Daoy (cell line): Measurements from ENCODE around the gene GRID1. TPM values are rescaled to one million over a fixed set of nuclear protein-coding genes. Genes with fewer than 3 reads are reported as not detected.
A peak's percentile ranks its signal among the peaks of the same experiment; 100 is the strongest.

ENCODE experiments used
- DNase-seq: peaks from one replicate; pipeline ENCODE4 v3.0.0-alpha.2; 2015; ENCODE audit warnings: low read depth
- total RNA-seq: library from RNA; depleted of rRNA; stranded (reverse); fragments of >200 nt; shearing (Covaris generic); gene quantifications from 2 replicates; pipeline ENCODE4 v1.2.3, GENCODE V29; 2014

GRID1 gene
- total RNA-seq, 1 experiment from 2014 or later = not detected

DNA sequence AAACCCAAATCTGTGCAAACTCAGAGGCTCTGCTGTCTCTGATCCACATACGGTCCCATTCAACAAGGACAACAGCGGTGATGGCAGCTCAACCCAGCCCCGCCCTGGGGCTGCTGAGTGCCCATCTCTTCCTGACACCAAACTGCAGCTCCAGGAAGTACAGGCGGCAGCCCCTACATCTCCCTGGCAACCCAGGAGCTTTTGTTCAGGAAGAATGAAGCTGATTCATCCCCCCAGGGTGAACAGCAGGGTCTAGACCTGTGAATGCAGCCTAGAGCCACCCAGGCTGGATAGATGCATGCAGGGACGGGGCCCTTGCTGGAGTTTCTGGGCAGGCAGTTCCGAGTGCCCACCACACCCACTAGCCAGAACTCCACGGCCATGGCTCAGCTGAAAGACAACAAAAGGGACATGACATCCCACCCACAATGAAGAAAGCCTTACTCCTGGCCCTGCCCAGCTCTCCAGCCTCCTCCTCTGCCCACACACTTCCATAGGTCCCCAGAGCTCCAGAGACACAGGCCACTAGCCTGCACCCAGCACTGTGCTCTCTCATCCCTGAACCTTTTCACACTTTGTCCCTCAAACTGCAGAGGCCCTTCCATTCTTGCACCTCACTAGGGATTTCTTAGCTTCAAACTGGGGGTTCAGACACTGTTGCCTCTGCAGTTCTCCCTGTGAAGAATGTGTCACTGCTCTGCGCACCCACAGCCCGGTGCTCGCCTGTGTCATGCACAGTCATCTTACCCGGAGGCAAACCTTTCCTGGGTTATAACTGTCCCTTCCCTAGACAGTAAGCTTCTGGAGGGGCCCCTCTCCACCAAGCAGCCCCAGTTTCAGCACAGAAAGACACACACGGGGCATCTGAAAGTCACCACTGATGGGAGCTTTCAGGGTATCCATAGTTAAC lies 99.1 kb downstream of the GRID1 start:
- no peak for DNase-seq

GRCh38 chr10:86266446-86267242 lies 100.0 kb downstream of the GRID1 start:
- no peak for DNase-seq

GRCh38 chr10:86265895-86266259 lies 100.7 kb downstream of the GRID1 start:
- DNase-seq = no peak

DNA sequence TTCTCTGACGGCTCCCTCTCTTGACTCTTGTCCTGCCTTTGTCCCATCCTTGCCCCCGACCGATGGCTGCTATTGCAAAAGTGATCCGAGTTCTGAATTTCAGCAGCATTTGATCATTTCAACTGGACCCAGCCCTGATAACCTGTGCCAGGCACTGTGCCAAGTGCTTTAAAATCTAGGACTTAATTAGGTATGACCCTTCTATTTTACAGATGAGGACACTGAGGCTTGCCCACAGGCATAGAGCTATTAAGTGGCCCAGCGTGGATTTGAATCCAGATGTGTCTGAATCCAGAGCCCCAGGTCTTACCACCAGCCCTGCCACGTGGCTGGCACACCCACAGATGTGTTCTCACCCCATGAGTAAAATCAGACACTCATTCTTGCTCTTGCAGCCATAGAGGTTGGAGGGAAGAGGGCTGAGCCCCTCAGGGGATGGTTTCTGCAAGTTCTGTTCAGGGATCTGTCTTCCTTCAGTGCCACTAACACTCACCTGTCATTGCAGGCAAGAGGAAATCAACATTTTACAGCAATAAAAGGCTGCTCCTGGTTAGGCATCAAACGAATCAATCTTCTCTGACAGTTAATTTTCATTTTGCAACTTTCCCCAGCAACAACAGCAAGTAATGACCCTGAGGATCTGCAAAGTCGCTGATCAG lies 101.2 kb downstream of the GRID1 start:
- no peak for DNase-seq

- DNase-seq = no peak
Measured at GRCh38 chr10:86264481-86265231, 101.9 kb downstream of the GRID1 start.

DNA sequence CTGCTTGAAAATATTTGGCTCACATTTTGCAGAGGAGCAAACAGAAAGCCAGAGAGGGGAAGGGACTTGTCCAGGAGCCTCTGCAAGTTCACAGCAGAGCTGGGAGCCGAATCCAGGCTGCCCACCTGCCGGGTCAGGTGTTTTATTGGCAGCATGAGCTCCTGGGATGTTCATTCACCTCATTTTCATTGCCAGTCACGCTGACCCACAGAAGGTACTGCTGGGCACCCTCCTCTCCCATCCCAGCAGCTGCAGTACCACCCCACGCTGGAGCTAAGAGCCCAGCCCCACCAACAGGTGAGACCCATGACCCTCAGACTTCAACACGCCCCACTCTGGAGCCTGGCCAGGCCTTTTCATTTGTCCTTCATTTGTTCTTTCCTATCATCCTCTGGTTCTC lies 102.7 kb downstream of the GRID1 start:
- DNase-seq = no peak

DNA sequence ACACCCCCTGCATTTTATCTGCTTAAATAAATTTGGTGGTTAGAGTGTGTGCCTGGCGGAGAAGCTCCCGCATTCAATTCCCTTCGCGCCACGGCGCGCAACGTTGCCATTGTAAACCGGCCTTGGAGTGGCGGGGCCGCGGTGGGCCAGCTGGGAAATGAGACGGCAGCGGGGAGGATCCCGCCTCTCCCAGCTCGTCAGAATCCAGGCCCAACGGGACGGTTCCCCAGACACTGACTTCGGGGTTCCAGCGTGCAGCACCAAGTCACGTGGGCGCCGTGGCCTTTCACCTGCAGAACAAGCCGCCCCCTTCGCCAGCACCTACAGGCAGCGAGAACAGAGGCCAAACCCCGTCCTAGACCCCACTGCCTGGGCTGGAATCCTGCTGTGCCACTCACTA lies 103.4 kb downstream of the GRID1 start:
- DNase-seq = no peak

GRCh38 chr10:86262688-86263181 lies 103.9 kb downstream of the GRID1 start:
- peak; percentile 5 for DNase-seq

DNA sequence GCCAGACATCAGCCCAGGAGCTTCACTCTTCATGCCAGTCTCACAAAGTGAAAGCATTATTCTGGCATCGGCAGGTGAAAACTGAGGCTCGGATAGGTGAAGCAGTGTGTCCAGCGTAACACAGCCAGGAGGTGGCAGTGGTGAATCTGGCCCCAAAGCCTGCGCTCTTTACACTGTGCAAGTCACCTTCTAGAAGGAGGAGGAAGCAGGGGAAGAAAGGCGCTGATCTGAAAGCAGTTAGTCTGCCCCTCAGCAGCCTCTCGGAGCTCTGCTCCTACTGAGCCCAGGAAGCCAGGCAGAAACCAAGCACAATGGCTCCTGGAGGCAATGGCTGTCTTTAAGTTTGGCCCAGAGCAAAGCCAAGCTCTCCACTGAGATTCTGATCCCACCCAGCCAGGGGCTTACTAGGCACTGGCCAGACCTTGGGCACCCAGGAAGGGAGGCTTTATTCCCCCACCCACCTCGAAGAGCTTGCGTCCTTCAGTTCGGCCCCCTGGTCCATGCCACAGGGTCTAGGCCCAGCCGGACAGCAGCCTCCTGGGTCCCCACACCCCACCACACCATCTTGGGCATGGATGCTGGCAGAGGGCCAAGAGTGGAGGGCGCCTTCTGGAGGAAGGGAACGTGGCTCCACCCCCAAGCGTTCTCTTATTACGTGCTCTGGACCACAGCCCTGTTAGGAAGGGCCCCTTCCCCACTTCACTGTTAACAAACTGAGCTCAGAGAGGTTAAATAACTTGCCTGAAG lies 104.5 kb downstream of the GRID1 start:
- peak; percentile 33 for DNase-seq

GRCh38 chr10:86261470-86261869 lies 105.1 kb downstream of the GRID1 start:
- DNase-seq = no peak

DNA sequence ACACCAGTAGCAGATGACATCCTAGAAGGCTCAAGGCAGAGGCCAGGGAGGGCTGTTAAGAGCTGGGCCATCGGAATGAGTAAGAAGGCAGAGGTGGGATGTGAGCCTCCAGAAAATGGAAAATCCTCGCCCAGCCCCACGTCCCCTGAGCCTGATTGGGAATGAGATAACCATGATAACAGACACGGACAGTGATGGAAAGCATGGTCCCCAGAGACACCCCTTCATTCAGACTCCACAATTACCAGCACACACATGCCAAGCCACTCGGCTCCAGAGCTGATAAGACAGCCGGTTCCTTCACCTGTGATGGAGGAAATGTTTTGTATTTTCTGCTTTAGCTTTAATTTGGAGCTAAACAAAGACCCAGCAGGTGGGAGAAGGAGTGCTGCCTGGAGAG lies 106.0 kb downstream of the GRID1 start:
- DNase-seq = no peak

GRCh38 chr10:86259901-86260562 lies 106.6 kb downstream of the GRID1 start:
- no peak for DNase-seq

- DNase-seq = no peak
Measured at GRCh38 chr10:86258941-86259340, 107.7 kb downstream of the GRID1 start.

DNA sequence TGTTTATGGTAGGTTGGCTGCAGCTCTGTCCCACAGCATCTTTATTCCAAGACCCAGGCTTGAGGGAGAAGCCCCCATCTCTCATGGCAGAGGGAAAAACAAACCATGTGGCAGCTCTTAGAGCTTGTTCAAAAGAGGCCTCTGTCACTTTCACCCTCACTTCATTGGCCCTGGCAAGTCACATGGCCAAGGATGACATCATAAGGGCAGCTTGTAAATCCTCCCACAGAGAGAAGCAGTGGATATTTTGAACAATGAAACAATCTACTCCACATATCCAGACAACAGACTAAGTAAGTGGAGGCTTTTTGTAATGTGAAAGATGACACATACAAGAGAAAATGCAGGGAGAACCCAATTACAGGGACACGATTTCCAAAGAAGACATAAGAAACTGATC lies 108.1 kb downstream of the GRID1 start:
- DNase-seq = no peak

DNA sequence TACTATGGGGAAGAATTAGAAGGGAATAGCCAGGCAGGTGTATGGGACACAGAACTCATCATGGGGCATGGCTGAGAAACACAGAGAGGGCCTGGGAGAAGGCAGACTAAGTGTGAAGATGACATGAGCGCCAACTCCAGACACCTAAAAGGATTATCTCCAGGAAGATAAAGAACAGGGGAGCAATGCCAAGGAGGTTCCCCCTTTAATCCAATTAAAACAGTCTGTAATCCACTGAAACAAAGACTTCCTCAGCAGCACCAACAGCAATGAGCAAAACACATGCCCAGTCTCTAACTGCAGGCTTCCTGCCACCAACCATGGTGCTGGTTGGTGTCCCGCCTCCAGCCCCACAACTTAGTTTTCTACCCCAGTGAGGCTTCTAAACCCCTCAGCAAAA lies 108.9 kb downstream of the GRID1 start:
- DNase-seq = no peak

GRCh38 chr10:86256690-86257315 lies 109.8 kb downstream of the GRID1 start:
- DNase-seq = no peak

- DNase-seq = no peak
Measured at GRCh38 chr10:86255405-86256251, 111.0 kb downstream of the GRID1 start.

GRCh38 chr10:86254526-86255174 lies 111.9 kb downstream of the GRID1 start:
- DNase-seq = peak; percentile 8
